Measurements from ENCODE around the gene FANCI.

The FANCI gene

GRCh38 chr15:89278307-89278706 is 34.5 kb downstream of the FANCI start:
- no peak overlapping the region for H2BK5ac ChIP-seq (ENCODE audit: low read length)
- H3K27me3 ChIP-seq (ENCODE audit: insufficient read depth, low read length, poor library complexity), result no peaks in the 10 kb centered on the region
- no peak overlapping the region for H3K56ac ChIP-seq (ENCODE audit: low read length)
- no peak overlapping the region for H3K4ac ChIP-seq (ENCODE audit: low read depth, low read length)
- WGBS (ENCODE audit: extremely low coverage, insufficient coverage, low lambda C conversion rate), result no CpG with 5 or more reads among the region's 1 CpG
- no peak overlapping the region for H3K9ac ChIP-seq (ENCODE audit: low read length)
- no peak for DNase-seq
- H3K23ac ChIP-seq (ENCODE audit: low read length), result no peak overlapping the region
- H3K4me3 ChIP-seq (ENCODE audit: low read length), result no peak overlapping the region
- H3K4me2 ChIP-seq (ENCODE audit: low read length), result no peak overlapping the region
- H3K27ac ChIP-seq (ENCODE audit: low read depth, low read length), result no peak overlapping the region
- H3K79me2 ChIP-seq (ENCODE audit: control insufficient read depth, insufficient read depth, low read length), result no peaks in the 10 kb centered on the region
- no peaks in the 10 kb centered on the region for H3K4me1 ChIP-seq (ENCODE audit: control insufficient read depth, low read depth, low read length)
- H2AK5ac ChIP-seq (ENCODE audit: low read length), result no peak overlapping the region
- H2BK120ac ChIP-seq (ENCODE audit: low read depth, low read length), result no peak overlapping the region
- no peaks in the 10 kb centered on the region for H3K79me1 ChIP-seq (ENCODE audit: low read length)
- H3K18ac ChIP-seq (ENCODE audit: low read length), result no peak overlapping the region
- H4K8ac ChIP-seq (ENCODE audit: low read depth, low read length), result no peak overlapping the region
- H4K5ac ChIP-seq (ENCODE audit: low read length), result no peak overlapping the region
- H3K36me3 ChIP-seq (ENCODE audit: control insufficient read depth, insufficient read depth, low read length), result peaks cover 4% of the 10 kb centered on the region
- H2BK15ac ChIP-seq (replicated peaks; ENCODE audit: low read depth), result no peak overlapping the region

DNA sequence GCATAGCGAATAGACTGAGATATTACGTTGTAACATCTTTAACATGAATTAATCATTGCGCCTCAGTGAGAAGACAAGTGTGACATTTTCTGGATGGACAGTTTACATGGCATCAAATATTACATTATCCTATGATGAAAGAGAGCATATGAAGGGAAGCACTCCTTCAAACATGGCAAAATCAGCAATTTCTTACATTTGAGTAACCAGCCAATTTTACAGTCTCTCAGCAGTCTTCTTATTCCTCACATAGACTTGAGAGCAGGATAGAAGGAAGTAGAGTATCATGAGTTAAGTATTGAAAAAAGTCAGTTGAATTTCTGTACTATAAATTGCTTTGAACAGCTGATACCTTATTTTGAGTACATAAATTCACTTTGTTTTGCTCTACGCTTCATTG is 38.9 kb downstream of the FANCI start:
- no CpG with 5 or more reads among the region's 4 CpGs for WGBS (ENCODE audit: extremely low coverage, insufficient coverage, low lambda C conversion rate)
- no peak overlapping the region for H2AK5ac ChIP-seq (ENCODE audit: low read length)
- H2BK120ac ChIP-seq (ENCODE audit: low read depth, low read length), result no peak overlapping the region
- H3K4me3 ChIP-seq (ENCODE audit: low read length), result no peak overlapping the region
- H3K4me2 ChIP-seq (ENCODE audit: low read length), result no peak overlapping the region
- H2BK15ac ChIP-seq (replicated peaks; ENCODE audit: low read depth), result no peak overlapping the region
- H3K4me1 ChIP-seq (ENCODE audit: control insufficient read depth, low read depth, low read length), result no peaks in the 10 kb centered on the region
- no peak overlapping the region for H4K8ac ChIP-seq (ENCODE audit: low read depth, low read length)
- H2BK5ac ChIP-seq (ENCODE audit: low read length), result no peak overlapping the region
- no peak overlapping the region for H3K9ac ChIP-seq (ENCODE audit: low read length)
- H3K79me1 ChIP-seq (ENCODE audit: low read length), result no peaks in the 10 kb centered on the region
- no peak for DNase-seq
- no peak overlapping the region for H3K4ac ChIP-seq (ENCODE audit: low read depth, low read length)
- H3K36me3 ChIP-seq (ENCODE audit: control insufficient read depth, insufficient read depth, low read length), result peaks cover 11% of the 10 kb centered on the region
- no peaks in the 10 kb centered on the region for H3K27me3 ChIP-seq (ENCODE audit: insufficient read depth, low read length, poor library complexity)
- H3K79me2 ChIP-seq (ENCODE audit: control insufficient read depth, insufficient read depth, low read length), result no peaks in the 10 kb centered on the region
- H3K27ac ChIP-seq (ENCODE audit: low read depth, low read length), result no peak overlapping the region
- H3K23ac ChIP-seq (ENCODE audit: low read length), result no peak overlapping the region
- no peak overlapping the region for H4K5ac ChIP-seq (ENCODE audit: low read length)
- H3K18ac ChIP-seq (ENCODE audit: low read length), result no peak overlapping the region
- H3K56ac ChIP-seq (ENCODE audit: low read length), result no peak overlapping the region

- no peak for DNase-seq
- WGBS (ENCODE audit: extremely low coverage, insufficient coverage, low lambda C conversion rate), result no CpG with 5 or more reads among the region's 4 CpGs
- Histone ChIP-seq H3K23ac (ENCODE audit: low read length) (no peak overlapping the region), H3K56ac (ENCODE audit: low read length) (no peak overlapping the region), H3K4ac (ENCODE audit: low read depth, low read length) (no peak overlapping the region), H3K79me1 (ENCODE audit: low read length) (no peaks in the 10 kb centered on the region), H3K4me2 (ENCODE audit: low read length) (no peak overlapping the region), H2BK5ac (ENCODE audit: low read length) (no peak overlapping the region), H3K79me2 (ENCODE audit: control insufficient read depth, insufficient read depth, low read length) (no peaks in the 10 kb centered on the region), H3K4me3 (ENCODE audit: low read length) (no peak overlapping the region), H2BK120ac (ENCODE audit: low read depth, low read length) (no peak overlapping the region), H2BK15ac (replicated peaks; ENCODE audit: low read depth) (no peak overlapping the region), H3K18ac (ENCODE audit: low read length) (no peak overlapping the region), H4K8ac (ENCODE audit: low read depth, low read length) (no peak overlapping the region), H3K36me3 (ENCODE audit: control insufficient read depth, insufficient read depth, low read length) (peaks cover 14% of the 10 kb centered on the region), H4K5ac (ENCODE audit: low read length) (no peak overlapping the region), H3K27me3 (ENCODE audit: insufficient read depth, low read length, poor library complexity) (no peaks in the 10 kb centered on the region), H3K9ac (ENCODE audit: low read length) (no peak overlapping the region), H3K27ac (ENCODE audit: low read depth, low read length) (no peak overlapping the region), H2AK5ac (ENCODE audit: low read length) (no peak overlapping the region), H3K4me1 (ENCODE audit: control insufficient read depth, low read depth, low read length) (no peaks in the 10 kb centered on the region)
Measured at GRCh38 chr15:89283201-89283600, 39.4 kb downstream of the FANCI start.

GRCh38 chr15:89291934-89292438 is 48.2 kb downstream of the FANCI start:
- no peak overlapping the region for H3K4ac ChIP-seq (ENCODE audit: low read depth, low read length)
- no peak overlapping the region for H2BK5ac ChIP-seq (ENCODE audit: low read length)
- no peak overlapping the region for H3K9ac ChIP-seq (ENCODE audit: low read length)
- no peak overlapping the region for H3K27ac ChIP-seq (ENCODE audit: low read depth, low read length)
- H2BK15ac ChIP-seq (replicated peaks; ENCODE audit: low read depth), result no peak overlapping the region
- no CpG with 5 or more reads among the region's 2 CpGs for WGBS (ENCODE audit: extremely low coverage, insufficient coverage, low lambda C conversion rate)
- no peak overlapping the region for H3K4me3 ChIP-seq (ENCODE audit: low read length)
- no peak overlapping the region for H3K23ac ChIP-seq (ENCODE audit: low read length)
- H3K4me1 ChIP-seq (ENCODE audit: control insufficient read depth, low read depth, low read length), result no peaks in the 10 kb centered on the region
- H2BK120ac ChIP-seq (ENCODE audit: low read depth, low read length), result no peak overlapping the region
- no peaks in the 10 kb centered on the region for H3K79me1 ChIP-seq (ENCODE audit: low read length)
- H3K56ac ChIP-seq (ENCODE audit: low read length), result no peak overlapping the region
- H3K36me3 ChIP-seq (ENCODE audit: control insufficient read depth, insufficient read depth, low read length), result peaks cover 13% of the 10 kb centered on the region
- H3K27me3 ChIP-seq (ENCODE audit: insufficient read depth, low read length, poor library complexity), result no peaks in the 10 kb centered on the region
- H3K79me2 ChIP-seq (ENCODE audit: control insufficient read depth, insufficient read depth, low read length), result no peaks in the 10 kb centered on the region
- no peak overlapping the region for H4K5ac ChIP-seq (ENCODE audit: low read length)
- no peak overlapping the region for H3K18ac ChIP-seq (ENCODE audit: low read length)
- H4K8ac ChIP-seq (ENCODE audit: low read depth, low read length), result no peak overlapping the region
- no peak overlapping the region for H2AK5ac ChIP-seq (ENCODE audit: low read length)
- DNase-seq, result no peak
- H3K4me2 ChIP-seq (ENCODE audit: low read length), result no peak overlapping the region

DNA sequence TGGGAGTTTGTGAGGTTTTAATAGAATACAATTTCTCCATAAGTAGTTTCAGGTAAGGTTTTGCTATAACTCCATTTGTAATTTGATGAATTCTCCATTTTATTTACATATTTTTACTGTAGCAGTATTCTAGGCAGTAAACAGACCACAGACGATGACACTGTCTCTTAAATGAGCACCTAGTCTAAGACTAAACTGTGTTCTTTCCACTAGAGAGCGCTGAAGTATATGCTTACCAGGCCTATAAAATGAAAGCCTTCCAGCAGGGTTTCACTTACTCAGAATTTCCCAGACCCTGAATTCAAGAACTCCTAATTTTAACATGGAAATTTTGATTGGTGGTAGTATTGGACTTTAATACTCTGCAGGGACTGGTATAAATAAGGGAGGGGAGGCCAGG is 49.2 kb downstream of the FANCI start:
- H3K18ac ChIP-seq (ENCODE audit: low read length), result no peak overlapping the region
- no peak overlapping the region for H2AK5ac ChIP-seq (ENCODE audit: low read length)
- H4K8ac ChIP-seq (ENCODE audit: low read depth, low read length), result no peak overlapping the region
- no peak overlapping the region for H3K27ac ChIP-seq (ENCODE audit: low read depth, low read length)
- WGBS (ENCODE audit: extremely low coverage, insufficient coverage, low lambda C conversion rate), result no CpG with 5 or more reads among the region's 2 CpGs
- H2BK120ac ChIP-seq (ENCODE audit: low read depth, low read length), result no peak overlapping the region
- no peaks in the 10 kb centered on the region for H3K4me1 ChIP-seq (ENCODE audit: control insufficient read depth, low read depth, low read length)
- no peak overlapping the region for H3K4me3 ChIP-seq (ENCODE audit: low read length)
- H2BK15ac ChIP-seq (replicated peaks; ENCODE audit: low read depth), result no peak overlapping the region
- H4K5ac ChIP-seq (ENCODE audit: low read length), result no peak overlapping the region
- H3K79me2 ChIP-seq (ENCODE audit: control insufficient read depth, insufficient read depth, low read length), result no peaks in the 10 kb centered on the region
- H2BK5ac ChIP-seq (ENCODE audit: low read length), result no peak overlapping the region
- no peak overlapping the region for H3K4ac ChIP-seq (ENCODE audit: low read depth, low read length)
- H3K79me1 ChIP-seq (ENCODE audit: low read length), result no peaks in the 10 kb centered on the region
- H3K4me2 ChIP-seq (ENCODE audit: low read length), result no peak overlapping the region
- no peak overlapping the region for H3K9ac ChIP-seq (ENCODE audit: low read length)
- H3K23ac ChIP-seq (ENCODE audit: low read length), result no peak overlapping the region
- no peak overlapping the region for H3K56ac ChIP-seq (ENCODE audit: low read length)
- H3K36me3 ChIP-seq (ENCODE audit: control insufficient read depth, insufficient read depth, low read length), result peaks cover 8% of the 10 kb centered on the region
- H3K27me3 ChIP-seq (ENCODE audit: insufficient read depth, low read length, poor library complexity), result no peaks in the 10 kb centered on the region
- DNase-seq, result no peak

DNA sequence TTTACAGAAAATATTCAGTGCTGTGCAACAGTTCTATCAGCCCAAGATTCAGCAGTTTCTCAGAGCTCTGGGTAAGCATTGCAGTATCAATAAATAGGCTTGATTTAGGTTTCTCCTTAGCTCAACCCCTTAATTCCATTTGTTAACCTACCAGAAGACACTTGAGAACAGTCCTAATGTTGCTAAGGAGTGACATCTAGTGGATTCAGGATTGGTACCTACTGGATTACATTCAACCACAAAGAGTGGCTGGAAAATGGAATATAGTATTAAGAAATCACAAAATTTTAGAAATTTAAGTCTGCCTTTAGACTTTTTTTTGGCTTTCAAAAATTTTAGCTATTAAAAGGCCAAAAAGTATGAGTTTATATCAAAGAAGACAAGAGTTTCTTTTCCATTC is 56.1 kb downstream of the FANCI start:
- Histone ChIP-seq H2AK5ac (ENCODE audit: low read length) (no peak overlapping the region), H3K9ac (ENCODE audit: low read length) (no peak overlapping the region), H3K4ac (ENCODE audit: low read depth, low read length) (no peak overlapping the region), H3K79me2 (ENCODE audit: control insufficient read depth, insufficient read depth, low read length) (no peaks in the 10 kb centered on the region), H3K27me3 (ENCODE audit: insufficient read depth, low read length, poor library complexity) (no peaks in the 10 kb centered on the region), H3K56ac (ENCODE audit: low read length) (no peak overlapping the region), H3K4me3 (ENCODE audit: low read length) (no peak overlapping the region), H3K23ac (ENCODE audit: low read length) (no peak overlapping the region), H4K8ac (ENCODE audit: low read depth, low read length) (no peak overlapping the region), H3K4me2 (ENCODE audit: low read length) (no peak overlapping the region), H2BK15ac (replicated peaks; ENCODE audit: low read depth) (no peak overlapping the region), H2BK120ac (ENCODE audit: low read depth, low read length) (no peak overlapping the region), H3K18ac (ENCODE audit: low read length) (no peak overlapping the region), H3K79me1 (ENCODE audit: low read length) (no peaks in the 10 kb centered on the region), H3K36me3 (ENCODE audit: control insufficient read depth, insufficient read depth, low read length) (peaks cover 17% of the 10 kb centered on the region), H4K5ac (ENCODE audit: low read length) (no peak overlapping the region), H3K4me1 (ENCODE audit: control insufficient read depth, low read depth, low read length) (no peaks in the 10 kb centered on the region), H3K27ac (ENCODE audit: low read depth, low read length) (no peak overlapping the region), H2BK5ac (ENCODE audit: low read length) (no peak overlapping the region)
- DNase-seq, result peak; percentile 19

Measured in mesendoderm (in vitro differentiated cells).